HepG2 (cell line): Measurements from ENCODE around the gene RFXAP. TPM values are rescaled to one million over a fixed set of nuclear protein-coding genes. Genes with fewer than 3 reads are reported as not detected.

ENCODE experiments used
- ATAC-seq: fragments of 200-7000 bp; cut with Tn5 transposase; 3 replicates; pipeline ENCODE4 v1.9.1; 2020; ENCODE audit warnings: mild to moderate bottlenecking, moderate library complexity
- BruUV-seq: library from RNA; stranded (reverse); fragments of 400-500 nt; replicated peaks from 2 replicates; lab custom pipeline; 2021; lab: Mats Ljungman, UMichigan
- CTCF ChIA-PET: fragments of 300-600 bp; formaldehyde crosslinking; extraction: SDS; loops from one replicate; lab custom pipeline; 2021; ENCODE audit warnings: low total read pairs, inconsistent platforms, low intra/inter-chr PET ratio; lab: Yijun Ruan, JAX
- POLR2A ChIA-PET: fragments of 350-600 bp; sonication (Branson Sonifier 250); formaldehyde crosslinking; loops from one replicate; lab custom pipeline; 2020; ENCODE audit warnings: antibody characterized with exemption, inconsistent platforms; lab: Yijun Ruan, JAX
- DNase-seq: peaks from one replicate; pipeline ENCODE4 v3.0.0-alpha.2; 2015; ENCODE audit warnings: low spot score
- FAIRE-seq: peaks from 3 replicates; lab custom pipeline; 2011; peaks lifted over from hg19 to GRCh38; lab: Jason Lieb, UNC
- H2AFZ ChIP-seq: one replicate; pipeline ENCODE4 v1.6.1; 2011; ENCODE audit warnings: low read length, inconsistent platforms
- H3K27ac ChIP-seq: fragments of 300-600 bp; 3 replicates; pipeline ENCODE4 v1.8.0; 2011; ENCODE audit warnings: mixed run types, mild to moderate bottlenecking, mixed read lengths, low read length, inconsistent platforms; ENCODE audit not compliant: insufficient read depth; ENCODE audit errors: extremely low read length
- H3K27me3 ChIP-seq, 2 experiments: fragments of 200-600 bp in 1 of 2; 2 replicates in 1 of 2; 3 replicates in 1 of 2; pipeline versions ENCODE4 v1.6.0 to v1.8.0; 2011; ENCODE audit warnings: low read length in 2 of 2, mild to moderate bottlenecking in 2 of 2, moderate library complexity in 2 of 2, inconsistent platforms in 1 of 2; ENCODE audit not compliant: insufficient read depth in 2 of 2, control insufficient read depth in 1 of 2
- H3K36me3 ChIP-seq, 2 experiments: fragments of 200-600 bp in 1 of 2; replicated peaks in 1 of 2; 2 replicates in 1 of 2; 3 replicates in 1 of 2; pipeline versions ENCODE4 v1.5.1 to v1.8.0; 2011; ENCODE audit warnings: low read length in 2 of 2, inconsistent platforms in 1 of 2; ENCODE audit not compliant: insufficient read depth in 2 of 2, control insufficient read depth in 1 of 2
- H3K4me1 ChIP-seq: 2 replicates; pipeline ENCODE4 v1.5.1; 2012; ENCODE audit warnings: low read length, inconsistent platforms; ENCODE audit not compliant: insufficient read depth
- H3K4me2 ChIP-seq: 2 replicates; pipeline ENCODE4 v1.6.0; 2011; ENCODE audit warnings: low read depth, low read length, inconsistent platforms
- H3K4me3 ChIP-seq, 3 experiments: fragments of 200-600 bp in 1 of 3; sonication (generic), shearing (Covaris generic) in 1 of 3; replicated peaks in 1 of 3; 2 replicates each; pipeline ENCODE4 v1.5.1; 2011 to 2016; ENCODE audit warnings: low read length in 3 of 3, inconsistent platforms in 2 of 3, low read depth in 2 of 3, mild to moderate bottlenecking in 2 of 3, control low read depth in 1 of 3, mixed read lengths in 1 of 3; ENCODE audit not compliant: insufficient read depth in 1 of 3
- H3K79me2 ChIP-seq: one replicate; pipeline ENCODE4 v1.6.1; 2011; ENCODE audit warnings: low read length, inconsistent platforms; ENCODE audit not compliant: insufficient read depth
- H3K9ac ChIP-seq: 2 replicates; pipeline ENCODE4 v1.6.0; 2011; ENCODE audit warnings: mild to moderate bottlenecking, low read depth, low read length, inconsistent platforms; ENCODE audit not compliant: insufficient read depth
- H3K9me3 ChIP-seq: 2 replicates; pipeline ENCODE4 v1.5.1; 2012; ENCODE audit warnings: mild to moderate bottlenecking, low read length
- H4K20me1 ChIP-seq: 2 replicates; pipeline ENCODE4 v1.6.0; 2011; ENCODE audit warnings: inconsistent platforms, mild to moderate bottlenecking, low read length, moderate library complexity; ENCODE audit not compliant: insufficient read depth
- ASH2L ChIP-seq: fragments of 300-600, 200-600 bp; sonication (generic); IDR thresholded peaks from 2 replicates; pipeline ENCODE4 v1.7.0; 2017; ENCODE audit warnings: low read depth, mild to moderate bottlenecking, moderate library complexity, mixed read lengths, low read length; ENCODE audit not compliant: insufficient read length
- BORCS8-MEF2B ChIP-seq: sonication (generic); formaldehyde crosslinking; IDR thresholded peaks from 2 replicates; pipeline ENCODE4 v1.8.0; 2022; ENCODE audit warnings: mild to moderate bottlenecking, missing genetic modification reagents
- CENPX ChIP-seq: sonication (generic); formaldehyde crosslinking; IDR thresholded peaks from 2 replicates; pipeline ENCODE4 v1.9.0; 2021; ENCODE audit warnings: mild to moderate bottlenecking, missing genetic modification reagents, moderate library complexity
- IKZF1 ChIP-seq: fragments of 450-650 bp; IDR thresholded peaks from 2 replicates; pipeline ENCODE4 v1.7.1; 2016
- NCOA5 ChIP-seq: sonication (generic); formaldehyde crosslinking; IDR thresholded peaks from 2 replicates; pipeline ENCODE4 v1.4.0; 2020; ENCODE audit warnings: missing genetic modification reagents
- NFE2L2 ChIP-seq: fragments of 150-350 bp; IDR thresholded peaks from 2 replicates; pipeline ENCODE4 v1.6.1; 2014; ENCODE audit warnings: low read length
- RBM22 ChIP-seq: fragments of 200-400 bp; formaldehyde crosslinking; optimal IDR thresholded peaks from 2 replicates; pipeline ENCODE3; 2017; ENCODE audit warnings: mild to moderate bottlenecking, low read length, moderate library complexity
- SOX6 ChIP-seq, 2 experiments: fragments of 450-650 bp in 1 of 2; sonication (generic) in 1 of 2; formaldehyde crosslinking in 1 of 2; IDR thresholded peaks; 2 replicates each; pipeline versions ENCODE4 v1.4.0 to v1.6.1; 2017 to 2020; ENCODE audit warnings: antibody characterized with exemption in 1 of 2, mild to moderate bottlenecking in 1 of 2, missing genetic modification reagents in 1 of 2
- SP4 ChIP-seq: sonication (generic); formaldehyde crosslinking; IDR thresholded peaks from 2 replicates; pipeline ENCODE4 v1.8.1; 2023; ENCODE audit warnings: mild to moderate bottlenecking, missing genetic modification reagents
- TBX3 ChIP-seq: fragments of 450-650 bp; IDR thresholded peaks from 2 replicates; pipeline ENCODE4 v1.6.1; 2017; ENCODE audit warnings: antibody characterized with exemption, mild to moderate bottlenecking, inconsistent platforms, borderline replicate concordance
- TEAD2 ChIP-seq: sonication (generic); formaldehyde crosslinking; IDR thresholded peaks from 2 replicates; pipeline ENCODE4 v1.9.0; 2021; ENCODE audit warnings: missing genetic modification reagents
- TSC22D2 ChIP-seq: sonication (generic); formaldehyde crosslinking; IDR thresholded peaks from 2 replicates; pipeline ENCODE4 v1.5.1; 2020; ENCODE audit warnings: missing genetic modification reagents, mild to moderate bottlenecking, borderline replicate concordance
- XRCC5 ChIP-seq: fragments of 200-400 bp; formaldehyde crosslinking; optimal IDR thresholded peaks from 2 replicates; pipeline ENCODE3; 2017; ENCODE audit warnings: mild to moderate bottlenecking, low read length
- ZBTB37 ChIP-seq: sonication (generic); formaldehyde crosslinking; IDR thresholded peaks from 2 replicates; pipeline ENCODE4 v1.4.0; 2020; ENCODE audit warnings: mild to moderate bottlenecking, missing genetic modification reagents
- ZFP1 ChIP-seq: IDR thresholded peaks from 2 replicates; pipeline ENCODE4 v1.6.1; 2016
- ZNF362 ChIP-seq: sonication (generic); formaldehyde crosslinking; IDR thresholded peaks from 2 replicates; pipeline ENCODE4 v1.4.0; 2020; ENCODE audit warnings: missing genetic modification reagents, mild to moderate bottlenecking, borderline replicate concordance
- ZNF598 ChIP-seq: sonication (generic); formaldehyde crosslinking; IDR thresholded peaks from 2 replicates; pipeline ENCODE4 v1.5.1; 2020; ENCODE audit warnings: mild to moderate bottlenecking, missing genetic modification reagents, borderline replicate concordance
- ZNF674 ChIP-seq: sonication (generic); formaldehyde crosslinking; IDR thresholded peaks from 2 replicates; pipeline ENCODE4 v1.5.0; 2020; ENCODE audit warnings: low read depth, mild to moderate bottlenecking, missing genetic modification reagents
- WGBS: methylation state at CpG from one replicate; pipeline ENCODE4 v1.1.6; 2017; ENCODE audit warnings: low lambda C conversion rate; 5-methylcytosine and 5-hydroxymethylcytosine counted together
- in situ Hi-C: cut with HindIII; loops from 2 replicates; pipeline ENCODE4 v1.10.0; 2017; ENCODE audit warnings: low pct_unique_long_range_greater_than_20kb; ENCODE audit not compliant: extremely low pct_ligation_motif_present
- intact Hi-C: fragments of 100-400 bp; cut with micrococcal nuclease; formaldehyde crosslinking; loops from one replicate; pipeline ENCODE4 v1.10.0; 2022; ENCODE audit not compliant: unreplicated experiment
- polyA plus RNA-seq, 8 experiments: library from polyadenylated mRNA; depleted of rRNA in 3 of 8; stranded (reverse) in 7 of 8; unstranded in 1 of 8; fragments of >200 nt; fragmentation: Illumina TruSeq in 4 of 8; extraction: Trizol in 4 of 8; gene quantifications; 2 replicates each; pipeline versions ENCODE4 v1.2.1 to v1.2.3, GENCODE V29; 2011 to 2016; ENCODE audit warnings: low read depth in 4 of 8, missing spikeins in 1 of 8, mixed read lengths in 1 of 8; ENCODE audit not compliant: insufficient read depth in 1 of 8
- total RNA-seq, 5 experiments: library from RNA; depleted of rRNA; stranded (reverse); fragments of >200 nt; fragmentation: Illumina TruSeq; extraction: Trizol; gene quantifications; 2 replicates each; pipeline ENCODE4 v1.2.3, GENCODE V29; 2016; ENCODE audit warnings: low read depth in 1 of 5

Gene RFXAP
- total and polyA plus RNA-seq, 2 of the 13 experiments (the other 11 are each of a cell fraction or from before 2014, with no cell fraction given) = 1.8 to 7.9 TPM

- CTCF ChIA-PET = no interaction called here
- no peaks in the 10 kb centered on the region for H3K79me2 ChIP-seq
- peaks cover 6 to 46% of the 10 kb centered on the region in 2 experiments for H3K36me3 ChIP-seq
- FAIRE-seq = no peak
- no peak overlapping the region for H3K27ac ChIP-seq
- no TSS peak for BruUV-seq
- TF ChIP-seq ZNF674 (CRISPR knock-in tag) (no peak), BORCS8-MEF2B (no peak), SP4 (CRISPR knock-in tag) (no peak), TSC22D2 (no peak), TEAD2 (CRISPR knock-in tag) (no peak), ZNF598 (no peak), ZNF362 (CRISPR knock-in tag) (no peak), SOX6 (IDR thresholded peaks at IDR 0.05) (no peak), SOX6 (CRISPR knock-in tag; IDR thresholded peaks at IDR 0.05) (no peak), CENPX (CRISPR knock-in tag) (no peak), NFE2L2 (no peak), ASH2L (no peak), RBM22 (no peak), TBX3 (no peak), XRCC5 (no peak), ZBTB37 (CRISPR knock-in tag) (no peak), NCOA5 (CRISPR knock-in tag) (no peak), IKZF1 (no peak), ZFP1 (CRISPR knock-in tag) (no peak)
- TF ChIP-seq, all 625 proteins: peak for 0
- Histone ChIP-seq H3K4me2 (no peak overlapping the region), H3K4me3 (no peak overlapping the region), H4K20me1 (no peaks in the 10 kb centered on the region), H3K4me1 (peaks cover 31% of the 10 kb centered on the region), H3K9me3 (no peaks in the 10 kb centered on the region), H2AFZ (no peak overlapping the region), H3K27me3 (no peaks in the 10 kb centered on the region), H3K9ac (no peak overlapping the region)
- WGBS = 92% methylated on average over 5 of the region's 5 CpGs
- POLR2A ChIA-PET = no interaction called here
- intact Hi-C loops = no loop called here
- no peak for ATAC-seq
- in situ Hi-C loops = no loop called here
- no peak for DNase-seq
Observed at GRCh38 chr13:36865265-36865664, 46.2 kb downstream of the RFXAP start.
